ENCODE measurements around the gene KIAA2012.

The KIAA2012 gene

DNA sequence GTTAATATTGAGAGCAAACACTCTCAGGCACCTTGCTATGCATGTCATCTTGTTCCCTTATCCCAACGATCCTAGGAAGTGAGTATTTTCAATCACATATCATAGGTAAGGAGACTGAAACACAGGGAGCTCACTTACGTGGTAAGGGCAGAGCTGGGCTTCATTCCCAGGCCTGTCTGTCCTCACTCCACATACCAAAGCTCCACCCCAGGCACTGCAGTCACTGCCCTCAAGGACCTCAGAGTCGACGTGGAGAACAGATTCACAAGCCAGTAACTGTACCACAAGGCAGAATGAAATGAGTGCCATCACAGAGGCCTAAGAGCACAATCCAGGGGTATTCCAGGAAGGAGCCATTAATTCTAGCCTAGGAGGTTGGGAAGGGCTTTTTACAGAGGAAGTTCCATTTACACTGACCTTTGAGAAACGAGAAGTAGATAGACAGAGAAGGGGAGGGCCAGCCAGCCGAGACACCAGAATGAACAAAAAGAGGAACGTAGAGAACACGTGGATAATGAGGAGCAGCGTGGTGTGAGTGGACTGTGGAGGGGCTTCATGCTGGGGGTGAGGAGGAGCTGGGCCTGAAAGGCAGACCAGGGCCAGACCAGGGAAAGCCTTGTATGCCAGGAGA, 48.6 kb downstream of the KIAA2012 start:
- Histone ChIP-seq H3K4me3 (ENCODE audit: low read depth, low read length) (no peak overlapping the region), H3K36me3 (ENCODE audit: control insufficient read depth in 2 of 2, insufficient read depth in 1 of 2, low read length in 2 of 2) (no peaks in the 10 kb centered on the region), H3K4me1 (ENCODE audit: control insufficient read depth, insufficient read depth, low read length) (no peaks in the 10 kb centered on the region), H3K9me3 (ENCODE audit: control insufficient read depth, insufficient read depth, low read depth, low read length) (no peaks in the 10 kb centered on the region), H3K27ac (ENCODE audit: extremely low read depth, low read depth, low read length) (no peak overlapping the region)
- TF ChIP-seq ZNF423 (tag by site-specific recombination; IDR thresholded peaks at IDR 0.05): no peak
- TF ChIP-seq ZNF558 (tag by site-specific recombination; IDR thresholded peaks at IDR 0.05): no peak
- TF ChIP-seq ZNF660 (tag by site-specific recombination; IDR thresholded peaks at IDR 0.05): no peak
- no peak for TF ChIP-seq ZNF24 (tag by site-specific recombination; IDR thresholded peaks at IDR 0.05)
- TF ChIP-seq ZNF274 (IDR thresholded peaks at IDR 0.05; ENCODE audit: low read length): no peak
- no peak for TF ChIP-seq ZNF274 (tag by site-specific recombination; IDR thresholded peaks at IDR 0.05; ENCODE audit: borderline replicate concordance)
- TF ChIP-seq, protein P1, sequence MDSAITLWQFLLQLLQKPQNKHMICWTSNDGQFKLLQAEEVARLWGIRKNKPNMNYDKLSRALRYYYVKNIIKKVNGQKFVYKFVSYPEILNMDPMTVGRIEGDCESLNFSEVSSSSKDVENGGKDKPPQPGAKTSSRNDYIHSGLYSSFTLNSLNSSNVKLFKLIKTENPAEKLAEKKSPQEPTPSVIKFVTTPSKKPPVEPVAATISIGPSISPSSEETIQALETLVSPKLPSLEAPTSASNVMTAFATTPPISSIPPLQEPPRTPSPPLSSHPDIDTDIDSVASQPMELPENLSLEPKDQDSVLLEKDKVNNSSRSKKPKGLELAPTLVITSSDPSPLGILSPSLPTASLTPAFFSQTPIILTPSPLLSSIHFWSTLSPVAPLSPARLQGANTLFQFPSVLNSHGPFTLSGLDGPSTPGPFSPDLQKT (IDR thresholded peaks at IDR 0.05; ENCODE audit: borderline replicate concordance, low read depth, low read length): no peak
- TF ChIP-seq YY2 (tag by site-specific recombination; IDR thresholded peaks at IDR 0.05): no peak
- POLR2A ChIA-PET: no interaction called here
- CTCF ChIA-PET: interaction anchor here (1.1 to 2.0 kb wide), 2 partner anchors 17 to 371 kb away, joined by 4 to 9 read pairs; no protein-coding TSS in a partner anchor

DNA sequence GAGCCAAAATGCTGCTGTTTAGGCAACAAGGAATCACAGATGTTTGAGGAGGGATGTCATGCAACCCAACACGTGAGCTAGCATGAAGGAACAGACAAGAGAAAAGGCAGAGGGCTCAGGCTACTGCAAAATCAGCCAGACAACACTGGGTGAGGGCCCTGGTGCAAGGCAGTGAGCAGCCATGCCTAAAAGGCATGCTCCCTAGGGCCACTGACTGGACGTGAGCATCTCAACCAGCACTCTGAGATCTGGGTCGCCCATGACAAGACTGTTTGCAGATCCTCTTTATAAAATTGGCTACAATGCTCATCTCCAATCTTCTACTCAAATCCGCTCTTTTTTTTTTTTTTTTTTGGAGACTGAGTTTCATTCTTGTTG, 49.1 kb downstream of the KIAA2012 start:
- H3K4me3 ChIP-seq (ENCODE audit: low read depth, low read length): no peak overlapping the region
- ChIA-PET POLR2A (no interaction called here), CTCF (interaction anchor here (1.1 to 2.0 kb wide), 2 partner anchors 18 to 371 kb away, joined by 4 to 9 read pairs; no protein-coding TSS in a partner anchor)
- no peaks in the 10 kb centered on the region for H3K36me3 ChIP-seq (ENCODE audit: control insufficient read depth in 2 of 2, insufficient read depth in 1 of 2, low read length in 2 of 2)
- H3K4me1 ChIP-seq (ENCODE audit: control insufficient read depth, insufficient read depth, low read length): no peaks in the 10 kb centered on the region
- no peaks in the 10 kb centered on the region for H3K9me3 ChIP-seq (ENCODE audit: control insufficient read depth, insufficient read depth, low read depth, low read length)
- no peak overlapping the region for H3K27ac ChIP-seq (ENCODE audit: extremely low read depth, low read depth, low read length)
- TF ChIP-seq, protein P2, sequence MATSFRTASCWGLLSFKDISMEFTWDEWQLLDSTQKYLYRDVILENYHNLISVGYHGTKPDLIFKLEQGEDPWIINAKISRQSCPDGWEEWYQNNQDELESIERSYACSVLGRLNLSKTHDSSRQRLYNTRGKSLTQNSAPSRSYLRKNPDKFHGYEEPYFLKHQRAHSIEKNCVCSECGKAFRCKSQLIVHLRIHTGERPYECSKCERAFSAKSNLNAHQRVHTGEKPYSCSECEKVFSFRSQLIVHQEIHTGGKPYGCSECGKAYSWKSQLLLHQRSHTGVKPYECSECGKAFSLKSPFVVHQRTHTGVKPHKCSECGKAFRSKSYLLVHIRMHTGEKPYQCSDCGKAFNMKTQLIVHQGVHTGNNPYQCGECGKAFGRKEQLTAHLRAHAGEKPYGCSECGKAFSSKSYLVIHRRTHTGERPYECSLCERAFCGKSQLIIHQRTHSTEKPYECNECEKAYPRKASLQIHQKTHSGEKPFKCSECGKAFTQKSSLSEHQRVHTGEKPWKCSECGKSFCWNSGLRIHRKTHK (tag by site-specific recombination; IDR thresholded peaks at IDR 0.05): no peak
- TF ChIP-seq SP3 (tag by site-specific recombination; IDR thresholded peaks at IDR 0.05) (no peak), ZNF133 (tag by site-specific recombination; IDR thresholded peaks at IDR 0.05) (no peak), ZBTB21 (tag by site-specific recombination; IDR thresholded peaks at IDR 0.05) (no peak), ZNF514 (tag by site-specific recombination; IDR thresholded peaks at IDR 0.05) (no peak), ZFHX2 (tag by site-specific recombination; conservative IDR thresholded peaks at IDR 0.05) (no peak), ZNF785 (tag by site-specific recombination; IDR thresholded peaks at IDR 0.05) (no peak), OSR2 (tag by site-specific recombination; IDR thresholded peaks at IDR 0.05) (no peak), ZFP69B (tag by site-specific recombination; IDR thresholded peaks at IDR 0.05) (no peak), KLF16 (tag by site-specific recombination; IDR thresholded peaks at IDR 0.05) (no peak), ZEB2 (tag by site-specific recombination; IDR thresholded peaks at IDR 0.05) (no peak), ZNF510 (tag by site-specific recombination; IDR thresholded peaks at IDR 0.05; ENCODE audit: insufficient replicate concordance) (no peak), ZNF146 (tag by site-specific recombination; IDR thresholded peaks at IDR 0.05) (no peak)
- TF ChIP-seq, protein P3, sequence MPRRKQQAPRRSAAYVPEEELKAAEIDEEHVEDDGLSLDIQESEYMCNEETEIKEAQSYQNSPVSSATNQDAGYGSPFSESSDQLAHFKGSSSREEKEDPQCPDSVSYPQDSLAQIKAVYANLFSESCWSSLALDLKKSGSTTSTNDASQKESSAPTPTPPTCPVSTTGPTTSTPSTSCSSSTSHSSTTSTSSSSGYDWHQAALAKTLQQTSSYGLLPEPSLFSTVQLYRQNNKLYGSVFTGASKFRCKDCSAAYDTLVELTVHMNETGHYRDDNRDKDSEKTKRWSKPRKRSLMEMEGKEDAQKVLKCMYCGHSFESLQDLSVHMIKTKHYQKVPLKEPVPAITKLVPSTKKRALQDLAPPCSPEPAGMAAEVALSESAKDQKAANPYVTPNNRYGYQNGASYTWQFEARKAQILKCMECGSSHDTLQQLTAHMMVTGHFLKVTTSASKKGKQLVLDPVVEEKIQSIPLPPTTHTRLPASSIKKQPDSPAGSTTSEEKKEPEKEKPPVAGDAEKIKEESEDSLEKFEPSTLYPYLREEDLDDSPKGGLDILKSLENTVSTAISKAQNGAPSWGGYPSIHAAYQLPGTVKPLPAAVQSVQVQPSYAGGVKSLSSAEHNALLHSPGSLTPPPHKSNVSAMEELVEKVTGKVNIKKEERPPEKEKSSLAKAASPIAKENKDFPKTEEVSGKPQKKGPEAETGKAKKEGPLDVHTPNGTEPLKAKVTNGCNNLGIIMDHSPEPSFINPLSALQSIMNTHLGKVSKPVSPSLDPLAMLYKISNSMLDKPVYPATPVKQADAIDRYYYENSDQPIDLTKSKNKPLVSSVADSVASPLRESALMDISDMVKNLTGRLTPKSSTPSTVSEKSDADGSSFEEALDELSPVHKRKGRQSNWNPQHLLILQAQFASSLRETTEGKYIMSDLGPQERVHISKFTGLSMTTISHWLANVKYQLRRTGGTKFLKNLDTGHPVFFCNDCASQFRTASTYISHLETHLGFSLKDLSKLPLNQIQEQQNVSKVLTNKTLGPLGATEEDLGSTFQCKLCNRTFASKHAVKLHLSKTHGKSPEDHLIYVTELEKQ (tag by site-specific recombination; IDR thresholded peaks at IDR 0.05; ENCODE audit: borderline replicate concordance): no peak
- TF ChIP-seq, protein P4, sequence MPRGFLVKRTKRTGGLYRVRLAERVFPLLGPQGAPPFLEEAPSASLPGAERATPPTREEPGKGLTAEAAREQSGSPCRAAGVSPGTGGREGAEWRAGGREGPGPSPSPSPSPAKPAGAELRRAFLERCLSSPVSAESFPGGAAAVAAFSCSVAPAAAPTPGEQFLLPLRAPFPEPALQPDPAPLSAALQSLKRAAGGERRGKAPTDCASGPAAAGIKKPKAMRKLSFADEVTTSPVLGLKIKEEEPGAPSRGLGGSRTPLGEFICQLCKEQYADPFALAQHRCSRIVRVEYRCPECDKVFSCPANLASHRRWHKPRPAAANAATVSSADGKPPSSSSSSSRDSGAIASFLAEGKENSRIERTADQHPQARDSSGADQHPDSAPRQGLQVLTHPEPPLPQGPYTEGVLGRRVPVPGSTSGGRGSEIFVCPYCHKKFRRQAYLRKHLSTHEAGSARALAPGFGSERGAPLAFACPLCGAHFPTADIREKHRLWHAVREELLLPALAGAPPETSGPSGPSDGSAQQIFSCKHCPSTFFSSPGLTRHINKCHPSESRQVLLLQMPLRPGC (tag by site-specific recombination; IDR thresholded peaks at IDR 0.05): no peak
- TF ChIP-seq, protein P5, sequence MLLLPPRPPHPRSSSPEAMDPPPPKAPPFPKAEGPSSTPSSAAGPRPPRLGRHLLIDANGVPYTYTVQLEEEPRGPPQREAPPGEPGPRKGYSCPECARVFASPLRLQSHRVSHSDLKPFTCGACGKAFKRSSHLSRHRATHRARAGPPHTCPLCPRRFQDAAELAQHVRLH (tag by site-specific recombination; IDR thresholded peaks at IDR 0.05): no peak
- TF ChIP-seq, protein P6, sequence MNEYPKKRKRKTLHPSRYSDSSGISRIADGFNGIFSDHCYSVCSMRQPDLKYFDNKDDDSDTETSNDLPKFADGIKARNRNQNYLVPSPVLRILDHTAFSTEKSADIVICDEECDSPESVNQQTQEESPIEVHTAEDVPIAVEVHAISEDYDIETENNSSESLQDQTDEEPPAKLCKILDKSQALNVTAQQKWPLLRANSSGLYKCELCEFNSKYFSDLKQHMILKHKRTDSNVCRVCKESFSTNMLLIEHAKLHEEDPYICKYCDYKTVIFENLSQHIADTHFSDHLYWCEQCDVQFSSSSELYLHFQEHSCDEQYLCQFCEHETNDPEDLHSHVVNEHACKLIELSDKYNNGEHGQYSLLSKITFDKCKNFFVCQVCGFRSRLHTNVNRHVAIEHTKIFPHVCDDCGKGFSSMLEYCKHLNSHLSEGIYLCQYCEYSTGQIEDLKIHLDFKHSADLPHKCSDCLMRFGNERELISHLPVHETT (tag by site-specific recombination; IDR thresholded peaks at IDR 0.05): no peak
